KOPT-K1 (cell line): ENCODE measurements around the gene CGB7.
A peak's percentile ranks its signal among the peaks of the same experiment; 100 is the strongest.
"Not testable (repeated sequence)": the region's sequence is repeated elsewhere in the genome, so short reads cannot be mapped to it uniquely, and the experiment has no call there.

ENCODE experiments used
- H3K27ac ChIP-seq: fragments of 200-600 bp; sonication (generic); 2 replicates; pipeline ENCODE4 v1.5.1; 2016; ENCODE audit warnings: antibody characterized with exemption, mild to moderate bottlenecking, low read depth, low read length; ENCODE audit not compliant: poor library complexity, severe bottlenecking
- H3K36me3 ChIP-seq: fragments of 200-600 bp; sonication (generic); 2 replicates; pipeline ENCODE4 v1.5.1; 2017; ENCODE audit warnings: antibody characterized with exemption, mild to moderate bottlenecking, low read length, moderate library complexity; ENCODE audit not compliant: insufficient read depth
- H3K9me3 ChIP-seq: fragments of 200-600 bp; sonication (generic); 2 replicates; pipeline ENCODE4 v1.5.1; 2017; ENCODE audit warnings: antibody characterized with exemption, low read length, mild to moderate bottlenecking; ENCODE audit not compliant: insufficient read depth, poor library complexity, severe bottlenecking

The CGB7 gene

GRCh38 chr19:49085020-49085867, 27.7 kb upstream of the CGB7 start, which contains the start of gene SNRNP70:
Gene SNRNP70, plus strand, starts transcription at chr19:49085451. Its CDS starts 964 bp downstream, at chr19:49086415.
- H3K9me3 ChIP-seq: no peaks in the 10 kb centered on the region
- H3K36me3 ChIP-seq: peaks cover 40% of the 10 kb centered on the region
- peak within 1 kb of the TSS; percentile 87 for H3K27ac ChIP-seq

- Histone ChIP-seq H3K9me3 (no peaks in the 10 kb centered on the region), H3K36me3 (peaks cover 32% of the 10 kb centered on the region), H3K27ac (peak overlapping the region; percentile 87)
Measured at GRCh38 chr19:49084206-49085019, 26.9 kb upstream of the CGB7 start.

- Histone ChIP-seq H3K36me3 (peaks cover 2% of the 10 kb centered on the region; the same call in 1 of the 2 replicates), H3K27ac (no peak overlapping the region), H3K9me3 (no peaks in the 10 kb centered on the region)
Measured at GRCh38 chr19:49081273-49081672, 23.7 kb upstream of the CGB7 start.

GRCh38 chr19:49080392-49080791, 22.8 kb upstream of the CGB7 start:
- Histone ChIP-seq H3K27ac (no peak overlapping the region), H3K36me3 (no peaks in the 10 kb centered on the region), H3K9me3 (no peaks in the 10 kb centered on the region)

- H3K9me3 ChIP-seq, H3K27ac ChIP-seq, H3K36me3 ChIP-seq: not testable (repeated sequence)
Measured at GRCh38 chr19:49074869-49075268, 17.3 kb upstream of the CGB7 start.

GRCh38 chr19:49073514-49074378, 16.2 kb upstream of the CGB7 start:
- no peaks in the 10 kb centered on the region for H3K9me3 ChIP-seq
- no peaks in the 10 kb centered on the region for H3K36me3 ChIP-seq
- H3K27ac ChIP-seq: no peak overlapping the region

- no peaks in the 10 kb centered on the region for H3K36me3 ChIP-seq
- no peak overlapping the region for H3K27ac ChIP-seq
- no peaks in the 10 kb centered on the region for H3K9me3 ChIP-seq
Measured at GRCh38 chr19:49071860-49072547, 14.5 kb upstream of the CGB7 start.

GRCh38 chr19:49070416-49070815, 12.9 kb upstream of the CGB7 start:
- Histone ChIP-seq H3K9me3 (no peaks in the 10 kb centered on the region), H3K36me3 (no peaks in the 10 kb centered on the region), H3K27ac (no peak overlapping the region)

GRCh38 chr19:49069026-49069425, 11.5 kb upstream of the CGB7 start:
- Histone ChIP-seq H3K36me3 (no peaks in the 10 kb centered on the region), H3K27ac (no peak overlapping the region), H3K9me3 (no peaks in the 10 kb centered on the region)

GRCh38 chr19:49067554-49067953, 10.0 kb upstream of the CGB7 start:
- Histone ChIP-seq H3K36me3 (no peaks in the 10 kb centered on the region), H3K27ac (no peak overlapping the region), H3K9me3 (no peaks in the 10 kb centered on the region)

GRCh38 chr19:49065905-49066512, 8.5 kb upstream of the CGB7 start:
- no peak overlapping the region for H3K27ac ChIP-seq
- no peaks in the 10 kb centered on the region for H3K36me3 ChIP-seq
- H3K9me3 ChIP-seq: no peaks in the 10 kb centered on the region

GRCh38 chr19:49064768-49065611, 7.4 kb upstream of the CGB7 start, which contains the start of gene NTF4:
Gene NTF4, minus strand, starts transcription at chr19:49064818. Its CDS starts 2,821 bp downstream, at chr19:49061997.
- Histone ChIP-seq H3K36me3 (no peaks in the 10 kb centered on the region), H3K9me3 (no peaks in the 10 kb centered on the region), H3K27ac (no peak within 1 kb of the TSS)

GRCh38 chr19:49064029-49064629, 6.6 kb upstream of the CGB7 start:
- Histone ChIP-seq H3K27ac (no peak overlapping the region), H3K36me3 (no peaks in the 10 kb centered on the region), H3K9me3 (no peaks in the 10 kb centered on the region)
